GM11168 (cell line): ENCODE results near the gene TRIM33.
"Not testable (repeated sequence)": the region's sequence is repeated elsewhere in the genome, so short reads cannot be mapped to it uniquely, and the experiment has no call there.

ENCODE experiments used
- in situ Hi-C: fragments of 300-500 bp; cut with MboI; formaldehyde crosslinking; loops from one replicate; pipeline ENCODE4 v1.12.0; 2022; ENCODE audit warnings: low sequenced_read_pairs; ENCODE audit not compliant: unreplicated experiment

Gene TRIM33

DNA sequence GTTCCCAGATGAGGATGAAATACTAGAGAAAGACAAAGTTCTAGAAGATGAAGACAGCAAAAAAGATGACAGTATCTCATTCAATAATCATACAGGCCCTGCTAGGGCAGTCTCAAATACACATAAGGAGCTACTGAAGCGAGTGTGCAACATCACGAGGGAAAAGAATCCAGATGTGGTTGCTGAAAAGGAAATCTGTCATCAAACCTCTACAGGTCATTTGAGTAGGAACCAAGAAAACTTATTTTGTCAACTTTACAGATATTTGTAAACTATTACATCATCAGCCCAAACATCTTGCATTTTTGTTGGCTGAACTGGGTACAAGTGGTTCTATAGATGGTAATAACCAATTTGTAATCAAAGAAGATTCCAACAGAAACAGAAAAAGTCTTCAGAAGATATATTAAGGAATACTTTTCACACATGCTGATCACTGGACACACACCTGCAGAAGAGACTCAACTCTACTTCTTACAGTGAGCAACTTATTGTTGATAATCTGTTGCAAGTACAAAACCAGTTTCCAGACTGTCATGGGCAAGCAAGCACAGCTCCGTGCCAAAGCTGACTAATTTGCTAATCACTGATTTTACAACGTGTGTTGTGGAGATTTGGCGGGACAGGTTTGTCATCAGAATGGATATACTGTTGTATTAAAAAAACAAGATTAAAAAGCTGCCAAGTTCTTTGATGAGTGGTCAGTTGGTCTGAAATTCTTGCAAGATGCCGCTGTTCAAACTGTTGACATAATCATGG is 42.1 kb downstream of the TRIM33 start:
- in situ Hi-C loops, result no loop called here

DNA sequence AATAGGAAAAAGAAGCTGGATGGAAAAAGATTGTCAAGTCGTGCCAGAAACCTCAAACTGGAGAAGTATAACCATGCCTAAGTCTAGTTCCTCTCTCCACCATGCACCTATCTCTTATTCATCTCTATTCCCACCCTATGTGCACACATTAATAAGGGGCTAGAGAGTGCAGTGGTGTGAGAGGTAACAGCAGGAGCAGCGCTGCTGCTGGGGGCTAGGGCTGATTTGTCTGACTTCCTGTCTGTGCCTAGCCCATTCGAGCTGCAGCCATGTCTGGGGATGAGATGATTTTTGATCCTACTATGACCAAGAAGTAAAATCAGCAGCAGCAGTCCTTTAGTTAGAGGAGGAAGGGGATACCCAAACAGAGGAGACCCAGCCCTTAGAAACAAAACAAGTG is 43.0 kb downstream of the TRIM33 start:
- in situ Hi-C loops, result no loop called here

DNA sequence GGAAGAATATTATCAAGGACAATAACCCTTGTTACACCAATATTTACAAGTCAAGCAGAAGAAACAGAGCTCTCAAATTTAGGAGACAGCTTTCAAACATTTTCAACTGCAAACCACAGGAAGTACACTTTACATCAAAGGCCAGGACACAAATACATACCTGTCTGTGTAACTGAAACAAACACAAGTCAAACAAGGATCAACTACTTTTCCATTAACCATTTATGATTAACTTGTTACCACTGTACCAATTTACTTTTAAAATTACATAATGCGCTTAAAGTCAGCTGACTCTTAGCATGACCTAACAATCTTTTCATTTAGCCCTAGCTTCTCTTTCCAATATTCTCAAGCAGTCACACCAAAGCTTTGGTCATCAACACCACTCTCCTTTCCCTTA is 43.5 kb downstream of the TRIM33 start:
- in situ Hi-C loops, result no loop called here

DNA sequence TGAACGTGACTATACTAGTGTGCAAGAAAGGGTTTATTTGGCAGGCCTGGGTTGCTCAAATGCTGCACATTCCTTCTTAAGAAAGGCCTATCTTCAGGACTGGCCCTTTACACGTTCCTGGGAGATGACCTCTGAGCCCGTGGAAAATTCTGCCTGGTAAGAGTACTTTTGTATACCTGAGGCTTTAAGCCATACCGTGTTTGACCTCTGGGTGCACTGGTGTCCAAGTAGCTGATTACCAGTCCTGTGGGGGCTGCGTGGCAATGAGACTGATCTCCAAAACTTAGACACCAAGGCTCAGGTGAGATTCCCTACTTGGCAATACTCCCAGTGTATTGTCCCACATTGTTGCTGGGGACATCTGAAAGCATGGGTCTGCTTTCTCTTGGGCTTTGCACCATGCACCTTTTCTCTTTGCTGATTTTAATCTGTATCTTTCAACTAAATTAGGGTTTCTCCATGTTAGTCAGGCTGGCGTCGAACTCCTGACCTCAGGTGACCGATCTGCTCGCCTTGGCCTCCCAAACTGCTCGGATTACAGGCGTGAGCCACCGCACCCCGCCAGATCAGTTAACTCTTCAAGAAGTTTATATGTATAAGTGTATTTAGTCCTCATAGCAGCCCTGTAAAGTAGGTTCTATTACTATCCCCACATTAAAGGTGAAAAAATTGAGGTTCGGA is 44.5 kb downstream of the TRIM33 start:
- in situ Hi-C loops, result no loop called here

DNA sequence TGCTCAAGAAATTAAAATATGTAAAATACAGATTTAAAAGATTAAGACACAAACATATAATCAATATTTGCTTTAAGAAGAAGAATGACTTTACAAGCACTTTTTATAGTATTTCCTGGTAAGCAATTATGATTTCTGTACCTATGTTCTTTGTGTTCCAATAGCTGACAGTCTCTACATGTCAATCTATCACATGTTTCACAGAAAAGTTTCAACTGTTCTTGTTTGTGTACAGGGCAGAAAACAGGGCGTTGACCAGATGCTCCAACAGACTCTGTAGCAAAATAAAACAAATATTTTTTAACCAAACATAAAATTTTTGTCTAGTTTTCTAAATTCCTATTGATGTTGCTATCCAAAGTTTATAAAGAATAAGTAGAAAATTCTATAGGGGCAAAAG is 48.0 kb downstream of the TRIM33 start:
- in situ Hi-C loops, result no loop called here

DNA sequence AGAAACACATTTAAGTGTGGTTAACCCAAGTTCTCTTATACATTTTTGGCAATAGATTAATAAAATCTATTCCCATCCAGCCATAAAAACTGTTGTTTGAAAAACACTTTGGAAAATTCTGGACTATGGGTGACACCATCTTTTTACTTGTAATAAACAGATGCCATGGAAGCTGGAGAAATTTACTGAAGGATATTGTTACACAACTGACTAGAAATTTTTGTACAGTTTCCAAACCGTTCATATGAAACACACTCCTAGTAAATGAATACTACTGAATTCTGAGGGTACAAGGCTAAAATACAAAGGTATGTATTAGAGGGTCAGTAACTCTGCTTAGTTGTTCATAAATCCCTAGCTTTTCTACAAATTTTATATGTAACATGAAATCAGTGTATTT is 48.7 kb downstream of the TRIM33 start:
- in situ Hi-C loops, result no loop called here

DNA sequence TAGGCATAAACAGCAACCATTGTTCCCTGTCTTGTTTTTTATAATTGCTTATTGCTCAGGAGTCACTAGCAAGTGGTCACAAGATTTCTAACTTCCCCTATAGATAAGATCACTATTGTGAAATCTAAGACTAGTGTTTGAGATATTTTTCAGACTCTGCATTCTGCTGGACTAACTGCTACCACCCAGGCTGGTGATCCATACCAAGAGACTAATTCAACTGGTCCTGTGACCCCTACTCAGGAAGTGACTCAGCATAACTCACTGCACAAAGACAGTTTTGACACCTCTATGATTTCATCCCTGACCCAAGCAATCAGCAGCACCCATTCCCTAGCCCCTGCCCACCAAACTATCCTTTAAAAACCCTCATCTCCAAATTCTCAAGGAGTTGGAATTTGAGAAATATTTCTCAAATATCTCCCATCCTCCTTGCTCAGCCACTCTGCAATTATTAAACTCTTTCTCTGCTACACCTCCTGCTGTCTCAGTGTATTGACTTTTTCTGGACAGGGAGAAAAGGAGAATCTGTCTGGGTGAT is 52.7 kb downstream of the TRIM33 start:
- in situ Hi-C loops, result no loop called here

DNA sequence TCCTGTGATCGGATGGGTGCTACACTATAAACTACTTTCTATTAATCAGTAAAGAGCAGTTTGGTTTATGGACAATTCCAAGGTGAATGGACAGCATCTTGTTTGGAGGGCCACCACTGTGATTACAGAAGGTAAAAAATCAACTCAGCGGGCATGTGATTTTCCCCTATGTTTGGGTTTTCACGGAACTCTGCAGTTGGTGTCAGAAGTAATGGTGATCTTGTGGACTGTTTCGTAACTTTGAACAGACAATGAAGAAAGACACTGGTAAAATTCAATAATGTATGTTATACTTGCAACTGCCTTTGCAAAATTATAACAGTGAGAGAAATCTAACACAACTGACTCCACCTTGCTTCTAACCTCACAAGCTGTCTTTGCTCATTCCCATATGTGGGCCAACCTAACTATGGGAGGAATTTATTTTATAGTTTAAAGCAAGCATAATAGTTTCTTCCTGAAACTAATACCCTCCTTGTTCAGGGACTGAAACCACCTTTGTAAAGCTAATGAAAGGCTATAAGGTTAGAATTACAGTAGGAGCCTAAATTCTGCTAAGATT is 53.2 kb downstream of the TRIM33 start:
- in situ Hi-C loops, result no loop called here

DNA sequence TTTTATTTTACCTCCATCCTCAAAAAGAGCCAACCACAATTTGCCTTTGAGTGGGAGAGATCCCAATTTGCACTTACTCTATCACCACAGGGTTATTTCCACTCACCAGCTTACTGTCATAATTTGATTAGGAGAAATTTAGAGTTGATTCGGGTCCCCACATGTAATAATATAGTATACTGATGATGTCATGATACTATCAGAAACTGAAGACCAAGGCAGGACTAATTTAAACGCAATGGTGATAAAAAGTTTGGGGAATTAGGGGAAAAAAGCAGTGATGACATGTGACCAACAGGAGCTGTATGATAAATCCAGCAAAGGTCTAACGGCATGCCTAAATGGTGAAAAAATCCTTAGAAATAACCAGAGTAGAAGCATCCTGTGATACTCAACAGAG is 54.4 kb downstream of the TRIM33 start:
- in situ Hi-C loops, result no loop called here

DNA sequence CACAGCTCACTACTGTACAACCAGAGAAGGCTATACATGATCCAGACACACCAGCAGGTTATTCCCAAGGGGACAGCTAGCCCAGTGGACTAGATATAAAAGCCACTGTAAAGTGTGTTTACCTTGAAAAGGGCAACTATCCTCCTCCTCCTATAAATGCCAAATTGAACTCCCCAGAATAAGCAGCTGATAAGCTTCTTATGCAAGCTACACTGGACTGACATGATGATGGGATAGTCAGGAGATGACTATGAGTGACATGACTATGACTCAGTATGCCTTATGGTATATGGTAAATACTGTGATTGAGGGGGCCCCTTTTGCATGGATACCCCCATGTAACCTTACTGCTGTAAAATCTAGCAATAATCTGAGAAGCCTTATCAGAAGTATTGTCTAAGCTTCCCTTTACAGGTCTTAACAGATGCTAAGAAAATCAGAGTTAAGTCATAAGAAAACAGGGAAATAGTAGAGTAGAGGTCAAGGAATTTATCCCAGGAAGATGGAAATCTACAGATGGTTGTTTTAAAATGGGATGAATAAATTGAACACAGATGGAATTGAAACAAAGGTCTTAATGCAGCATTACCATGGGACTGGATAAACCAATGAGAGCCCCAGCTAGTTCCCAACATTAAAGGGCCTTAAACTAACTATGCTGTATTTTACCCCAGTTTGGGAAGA is 55.8 kb downstream of the TRIM33 start:
- in situ Hi-C loops, result no loop called here

DNA sequence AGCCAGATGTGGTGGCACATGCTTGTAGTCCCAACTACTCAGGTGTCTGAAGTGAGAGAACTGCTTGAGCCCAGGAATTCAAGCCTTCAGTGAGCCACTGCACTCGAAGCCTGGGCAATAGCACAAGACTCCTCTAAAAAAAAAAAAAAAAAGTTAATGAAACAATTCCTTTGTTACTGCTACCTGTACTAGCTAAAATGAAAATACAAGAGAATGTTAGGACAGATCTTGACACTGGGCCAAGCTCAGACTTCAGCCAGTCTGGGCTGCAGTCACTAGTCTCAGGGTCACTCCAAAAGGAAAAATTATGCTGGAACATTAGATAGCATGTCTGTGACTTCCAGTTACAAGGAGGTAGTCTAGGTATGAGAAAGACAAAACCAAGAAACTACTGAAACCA is 56.5 kb downstream of the TRIM33 start:
- in situ Hi-C loops, result no loop called here

DNA sequence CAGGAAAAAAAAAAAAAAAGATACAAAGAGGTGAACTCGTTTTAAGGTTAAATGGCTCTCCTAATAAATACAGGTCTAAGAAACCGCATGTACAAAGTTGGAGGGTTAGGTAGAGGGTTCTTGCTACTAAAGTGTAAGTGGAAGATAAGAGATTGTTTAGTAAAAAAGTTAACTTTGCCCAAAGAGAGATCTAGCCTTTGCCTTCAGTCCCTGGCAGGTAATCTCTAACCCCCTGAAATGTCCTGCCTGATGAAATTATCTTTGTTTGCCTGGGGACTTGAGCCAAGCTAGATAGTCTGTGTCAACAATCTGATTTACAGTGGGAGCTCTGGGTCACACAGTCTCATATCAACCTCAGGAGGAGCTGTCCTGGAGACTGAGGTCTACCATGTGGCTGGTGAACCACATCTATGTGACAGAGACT is 57.6 kb downstream of the TRIM33 start:
- in situ Hi-C loops, result no loop called here

DNA sequence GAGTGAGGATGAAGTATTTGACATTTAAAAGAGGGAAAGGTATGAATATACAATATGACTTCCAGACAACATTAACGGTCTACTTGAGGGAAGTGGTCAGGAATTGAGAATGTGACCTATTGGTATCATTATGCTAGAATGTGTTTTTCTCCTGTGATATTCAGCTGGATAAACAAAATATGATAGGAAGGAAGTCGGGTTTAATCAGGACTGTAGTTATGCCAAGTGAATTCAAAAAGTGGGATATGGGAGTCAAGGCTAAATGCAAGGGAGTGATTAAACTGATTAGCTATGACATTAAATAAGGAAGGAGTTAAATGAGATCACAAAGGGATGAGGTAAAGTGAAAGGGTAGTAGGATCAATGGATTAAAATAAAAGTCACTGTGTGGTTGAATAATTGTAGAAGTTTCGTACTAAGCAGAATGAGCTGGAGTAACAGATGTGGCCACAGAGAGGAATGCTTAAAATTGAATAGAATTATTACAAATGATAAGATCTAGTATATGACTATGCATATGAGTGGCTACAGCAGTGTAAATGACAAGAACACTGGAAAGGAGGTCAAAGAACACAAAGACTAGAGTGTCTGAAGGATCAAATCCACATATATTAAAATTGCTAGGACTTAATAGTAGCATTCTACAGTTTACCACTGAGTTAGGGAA is 62.5 kb downstream of the TRIM33 start:
- in situ Hi-C loops, result no loop called here

DNA sequence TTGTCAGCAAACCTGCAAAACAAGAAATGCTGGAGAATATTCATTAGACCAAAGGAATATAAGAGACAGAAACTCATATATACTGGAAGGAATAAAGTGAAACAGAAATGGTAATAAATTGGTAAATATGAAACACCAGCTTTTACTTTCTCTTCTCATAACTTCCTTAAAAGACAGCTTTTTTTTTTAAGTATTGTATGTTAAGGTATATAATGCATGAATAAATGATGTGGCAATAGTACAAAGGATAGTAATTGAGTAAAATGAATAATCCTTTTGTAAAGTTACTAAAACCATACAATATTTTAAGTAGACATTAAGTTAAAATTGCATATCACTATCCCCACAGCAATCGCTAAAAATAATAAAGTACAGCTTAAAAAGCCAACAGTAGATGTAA is 64.8 kb downstream of the TRIM33 start:
- in situ Hi-C loops, result no loop called here

DNA sequence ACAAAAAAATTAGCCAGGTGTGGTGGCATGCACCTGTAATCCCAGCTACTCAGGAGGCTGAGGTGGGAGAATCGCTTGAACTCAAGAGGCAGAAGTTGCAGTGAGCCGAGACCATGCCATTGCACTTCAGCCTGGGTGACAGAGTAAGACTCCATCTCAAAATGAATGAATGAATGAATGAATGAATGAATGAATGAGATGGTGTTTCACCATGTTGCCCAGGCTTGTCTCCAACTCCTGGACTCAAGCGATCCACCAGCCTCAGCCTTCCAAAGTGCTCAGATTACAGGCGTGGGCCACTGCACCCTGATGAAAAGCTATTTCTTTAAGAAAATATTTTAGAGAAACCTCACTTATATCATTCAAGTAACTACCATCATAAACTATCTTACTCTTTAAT is 67.8 kb downstream of the TRIM33 start:
- in situ Hi-C loops, result not testable (repeated sequence)

DNA sequence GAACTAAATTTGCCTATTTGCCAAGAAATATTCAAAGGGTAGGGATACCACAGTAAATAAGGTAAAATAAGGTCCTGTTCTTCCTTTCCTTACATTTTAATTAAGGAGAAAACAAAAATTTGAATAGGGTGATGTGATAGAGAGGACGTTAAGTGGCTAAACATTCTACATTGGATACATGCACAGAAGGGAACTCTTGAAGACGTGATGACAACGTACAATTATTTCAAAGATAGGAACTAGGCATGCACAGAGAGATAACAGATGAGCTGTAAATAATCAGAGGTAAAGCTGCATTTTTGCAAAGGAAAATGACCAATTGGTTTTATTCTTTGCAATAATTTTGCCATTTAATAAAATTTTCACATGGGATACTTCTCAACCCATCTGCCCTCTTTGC is 69.7 kb downstream of the TRIM33 start:
- in situ Hi-C loops, result no loop called here

DNA sequence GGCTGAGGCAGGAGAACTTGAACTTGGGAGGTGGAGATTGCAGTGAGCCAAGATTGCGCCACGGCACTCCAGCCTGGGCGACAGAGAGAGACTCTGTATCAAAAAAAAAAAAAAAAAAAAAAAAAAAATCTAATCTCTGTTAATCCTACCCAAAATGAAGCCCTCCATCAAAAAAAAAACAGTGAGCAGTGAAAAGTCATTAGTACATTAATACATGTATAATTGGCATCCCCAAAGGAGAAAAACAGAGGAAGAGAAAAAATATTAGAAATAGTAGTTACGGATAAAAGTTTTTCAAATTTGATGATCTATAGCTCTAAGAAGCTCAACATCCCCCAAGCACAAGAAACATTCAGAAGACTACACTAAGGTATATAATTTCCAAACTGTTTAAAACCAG is 71.6 kb downstream of the TRIM33 start:
- in situ Hi-C loops, result no loop called here

DNA sequence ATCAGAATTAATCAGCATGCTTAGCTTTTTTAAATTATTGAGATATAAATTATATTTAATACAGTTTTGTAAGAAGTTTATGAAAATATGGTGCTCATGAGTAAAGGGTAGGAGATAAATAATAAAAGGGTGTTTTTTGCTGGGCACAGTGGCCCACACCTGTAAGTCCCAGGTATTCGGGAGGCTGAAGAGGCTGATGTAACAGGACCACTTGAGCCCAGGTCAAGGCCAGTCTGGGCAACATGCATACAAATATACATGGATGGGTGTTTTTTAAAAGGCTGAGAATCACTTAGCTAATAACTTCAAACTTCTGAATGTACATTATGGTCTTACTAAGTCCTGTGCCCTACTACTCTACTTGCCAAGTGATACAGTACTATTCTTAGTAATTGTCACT is 73.2 kb downstream of the TRIM33 start:
- in situ Hi-C loops, result no loop called here

DNA sequence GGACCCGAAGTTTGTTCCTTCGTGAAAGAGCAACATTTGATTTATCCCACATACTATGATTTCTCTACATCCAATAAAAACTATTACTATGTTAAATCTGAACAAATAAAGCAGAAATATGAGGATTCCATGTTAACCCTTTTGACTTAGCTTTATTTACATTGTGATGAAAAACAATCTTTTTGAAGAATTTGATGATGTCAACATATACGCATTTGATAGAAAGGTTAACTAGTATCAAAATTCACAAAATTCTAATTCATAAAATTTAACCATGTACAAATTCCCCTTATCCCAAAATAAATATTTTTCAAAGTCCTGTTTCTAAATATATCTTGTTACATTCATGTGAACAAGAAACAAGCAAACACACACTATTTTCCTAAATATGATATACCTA is 74.2 kb downstream of the TRIM33 start:
- in situ Hi-C loops, result no loop called here

DNA sequence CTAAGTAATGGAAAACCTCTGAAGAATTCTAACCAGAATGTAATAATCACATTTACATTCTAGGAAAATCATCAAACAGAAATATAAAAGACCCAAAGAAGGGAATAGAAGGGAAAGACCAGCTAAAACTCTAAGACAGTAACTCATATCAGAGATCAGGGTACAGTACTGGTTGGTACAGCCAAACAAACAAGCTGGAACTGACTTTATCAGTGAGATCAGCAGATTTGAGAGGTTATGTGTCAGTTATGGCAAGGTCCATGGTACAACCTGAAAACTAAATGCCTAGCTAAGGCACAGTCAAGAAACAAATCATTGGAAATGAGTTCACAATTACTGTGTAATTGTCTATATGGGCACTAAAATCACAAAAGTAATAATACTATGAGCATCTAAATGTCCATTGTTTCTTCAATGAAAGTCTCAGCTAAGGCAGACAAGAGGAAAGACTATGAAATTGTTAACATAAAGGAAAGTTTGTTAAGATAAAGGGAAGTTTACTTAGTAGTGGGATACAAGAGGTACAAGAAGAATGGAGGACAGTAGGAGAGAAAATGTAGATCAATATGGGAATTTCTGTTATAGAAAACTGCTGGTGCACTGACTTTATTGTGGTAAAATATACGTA is 75.8 kb downstream of the TRIM33 start:
- in situ Hi-C loops, result no loop called here
